Ovary (tissue), 9 donors: Measurements from ENCODE around the gene FBXO39. TPM values are rescaled to one million over a fixed set of nuclear protein-coding genes. Genes with fewer than 3 reads are reported as not detected.
"Not testable (repeated sequence)": the region's sequence is repeated elsewhere in the genome, so short reads cannot be mapped to it uniquely, and the experiment has no call there.

ENCODE experiments used
- DNase-seq, 5 donors: peaks; one replicate each; pipeline ENCODE4 v3.0.0-alpha.2; 2019 to 2020
- H3K27ac ChIP-seq, 2 donors: fragments of 200-600 bp; one replicate each; pipeline versions ENCODE4 v1.5.1 to v1.8.0; 2019 to 2022
- H3K27me3 ChIP-seq: fragments of 200-600 bp; one replicate; pipeline ENCODE4 v1.8.0; 2022
- H3K36me3 ChIP-seq: fragments of 200-600 bp; sonication (generic); one replicate; pipeline ENCODE4 v1.5.1; 2019
- H3K4me1 ChIP-seq: one replicate; pipeline ENCODE4 v1.8.1; 2013; ENCODE audit warnings: mild to moderate bottlenecking, moderate library complexity; ENCODE audit not compliant: insufficient read depth
- H3K4me3 ChIP-seq: fragments of 200-600 bp; sonication (generic); one replicate; pipeline ENCODE4 v1.5.1; 2017
- H3K9me3 ChIP-seq, 2 donors: fragments of 200-600 bp in 1 of 2; sonication (generic) in 1 of 2; one replicate each; pipeline versions ENCODE4 v1.5.1 to v1.8.1; 2013 to 2019; ENCODE audit warnings: mild to moderate bottlenecking in 1 of 2, moderate library complexity in 1 of 2
- CTCF ChIP-seq, 3 donors: fragments of 450-650 bp in 2 of 3; fragments of 200-600 bp in 1 of 3; IDR thresholded peaks; one replicate each; pipeline versions ENCODE4 v1.5.1 to v1.8.0; 2016 to 2022; ENCODE audit warnings: antibody characterized with exemption in 3 of 3, mild to moderate bottlenecking in 1 of 3
- EP300 ChIP-seq: sonication (generic); formaldehyde crosslinking; IDR thresholded peaks from one replicate; pipeline ENCODE4 v1.6.1; 2017; ENCODE audit warnings: antibody characterized with exemption
- POLR2A ChIP-seq: fragments of 450-650 bp; IDR thresholded peaks from one replicate; pipeline ENCODE4 v1.6.1; 2017; ENCODE audit warnings: antibody characterized with exemption, mild to moderate bottlenecking, moderate library complexity
- WGBS, 3 donors: extraction: QIAGEN DNeasy Blood & Tissue Kit in 1 of 3; methylation state at CpG; one replicate each; pipeline versions ENCODE4 v1.1.5 to v1.1.7; 2013 to 2017; 5-methylcytosine and 5-hydroxymethylcytosine counted together
- intact Hi-C, 4 donors: fragments of 100-400 bp; cut with DNase I; formaldehyde crosslinking; loops; one replicate each; pipeline versions ENCODE4 v1.11.0 to v1.15.1; 2022 to 2023
- polyA plus RNA-seq, 2 donors: library from polyadenylated mRNA; stranded (reverse); fragments of 200-250 nt in 1 of 2; fragments of 350-450 nt in 1 of 2; fragmentation: Illumina TruSeq in 1 of 2; extraction: RNeasy Lipid Tissue Mini Kit (QIAGEN cat#74804) in 1 of 2; gene quantifications; one replicate each; pipeline ENCODE4 v1.2.3, GENCODE V29; 2013 to 2014
- total RNA-seq, 7 donors: library from RNA; depleted of rRNA in 2 of 7; stranded (reverse); fragments of >200 nt in 2 of 7; fragmentation: NEBNext Ultra II Directional in 3 of 7; extraction: Animal tissue kit (Norgen Biotek cat#: 25700) in 3 of 7; gene quantifications; one replicate each; pipeline versions ENCODE4 v1.1.0 to v1.2.4, GENCODE V29; 2016 to 2023
- donor health status: DM: no; HTN: no; CAD: no; lungs with moderate emphysema.
- donor health status: DM: no; HTN: no; CAD: no.
- donor health status: Bipolar disorder and iron deficiency.
- donor health status: DM: yes; HTN: yes; CAD: no.
- donor health status: DM: no; HTN: no; CAD: no.
- donor health status: DM: yes; HTN: yes; CAD: no.

The FBXO39 gene
- total and polyA plus RNA-seq, 9 donors: 0.11 to 2.4 (median 0.88) TPM

- 40 to 57% (median 50%) methylated on average over 9 of the region's 9 CpGs for WGBS, 3 donors
- intact Hi-C loops: no loop called here
- no peak for DNase-seq
- H3K4me3 ChIP-seq: no peak overlapping the region
- H3K36me3 ChIP-seq: no peaks in the 10 kb centered on the region
- H3K27me3 ChIP-seq: no peaks in the 10 kb centered on the region
- no peak for TF ChIP-seq CTCF (IDR thresholded peaks at IDR 0.05)
- no peak for TF ChIP-seq EP300
- no peak for TF ChIP-seq POLR2A
- no peaks in the 10 kb centered on the region for H3K9me3 ChIP-seq
- no peaks in the 10 kb centered on the region for H3K4me1 ChIP-seq
- H3K27ac ChIP-seq: no peak overlapping the region
Measured at GRCh38 chr17:6812295-6812694, 36.3 kb downstream of the FBXO39 start.

- Histone ChIP-seq H3K4me3 (no peak overlapping the region), H3K27me3 (no peaks in the 10 kb centered on the region), H3K9me3 (no peaks in the 10 kb centered on the region), H3K27ac (no peak overlapping the region), H3K4me1 (no peaks in the 10 kb centered on the region), H3K36me3 (no peaks in the 10 kb centered on the region)
- TF ChIP-seq POLR2A (no peak), CTCF (IDR thresholded peaks at IDR 0.05) (no peak), EP300 (no peak)
- no peak for DNase-seq
- WGBS, 3 donors: 80 to 83% (median 82%) methylated on average over 10 of the region's 10 CpGs
- intact Hi-C loops: no loop called here
Measured at GRCh38 chr17:6815775-6816174, 39.8 kb downstream of the FBXO39 start.

- H3K4me3 ChIP-seq, H3K9me3 ChIP-seq, H3K4me1 ChIP-seq, DNase-seq, intact Hi-C loops, H3K27me3 ChIP-seq, H3K36me3 ChIP-seq, H3K27ac ChIP-seq: not testable (repeated sequence)
- WGBS, 3 donors: 71 to 90% (median 79%) methylated on average over 3 of the region's 3 CpGs
Measured at GRCh38 chr17:6816368-6816767, 40.4 kb downstream of the FBXO39 start.

- no peak overlapping the region for H3K27ac ChIP-seq
- intact Hi-C loops: no loop called here
- H3K4me1 ChIP-seq: no peaks in the 10 kb centered on the region
- H3K36me3 ChIP-seq: no peaks in the 10 kb centered on the region
- no peak overlapping the region for H3K4me3 ChIP-seq
- no peaks in the 10 kb centered on the region for H3K27me3 ChIP-seq
- no peaks in the 10 kb centered on the region for H3K9me3 ChIP-seq
- TF ChIP-seq EP300: no peak
- no peak for TF ChIP-seq CTCF (IDR thresholded peaks at IDR 0.05)
- TF ChIP-seq POLR2A: no peak
- no peak for DNase-seq
- WGBS, 3 donors: 83 to 90% (median 87%) methylated on average over 3 of the region's 3 CpGs
Measured at GRCh38 chr17:6818938-6819337, 42.9 kb downstream of the FBXO39 start.

- no peaks in the 10 kb centered on the region for H3K27me3 ChIP-seq
- H3K4me1 ChIP-seq: no peaks in the 10 kb centered on the region
- no peak overlapping the region for H3K27ac ChIP-seq
- intact Hi-C loops: no loop called here
- DNase-seq: no peak
- H3K36me3 ChIP-seq: no peaks in the 10 kb centered on the region
- no peak overlapping the region for H3K4me3 ChIP-seq
- no peak for TF ChIP-seq POLR2A
- no peak for TF ChIP-seq EP300
- TF ChIP-seq CTCF (IDR thresholded peaks at IDR 0.05): no peak
- no peaks in the 10 kb centered on the region for H3K9me3 ChIP-seq
Measured at GRCh38 chr17:6823011-6823442, 47.0 kb downstream of the FBXO39 start.
